ENCODE results near the gene ZBTB7C. TPM values are rescaled to one million over a fixed set of nuclear protein-coding genes. Genes with fewer than 3 reads are reported as not detected.

ZBTB7C gene
- total and polyA plus RNA-seq, 2 of the 8 experiments (the other 6 are each of a cell fraction or from before 2014, with no cell fraction given), result 0.15 to 0.45 TPM

DNA sequence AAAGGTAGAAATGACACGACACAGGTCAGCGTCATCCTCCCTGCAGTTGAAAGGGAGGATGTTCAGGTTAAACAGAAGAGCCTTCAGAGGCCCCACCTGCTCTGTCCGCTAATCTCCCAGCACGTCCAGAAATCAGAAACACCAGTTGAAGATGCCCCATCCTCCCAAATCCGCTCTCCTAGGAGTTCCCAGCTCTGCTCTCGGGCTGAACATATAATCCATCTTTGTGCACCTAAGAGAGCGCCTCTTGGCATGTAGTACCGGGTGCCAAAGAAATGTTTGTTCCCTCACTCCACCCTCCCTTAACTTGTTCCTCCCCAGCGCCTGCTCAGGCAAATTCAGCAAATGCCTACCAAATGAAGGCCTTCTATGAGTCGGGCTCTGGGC is 333.5 kb downstream of the ZBTB7C start:
- Histone ChIP-seq H3K27ac (ENCODE audit: low read depth, low read length) (no peak overlapping the region), H4K8ac (ENCODE audit: extremely low read depth, insufficient read depth, low read length) (no peak overlapping the region), H3K36me3 (ENCODE audit: control insufficient read depth in 2 of 4, insufficient read depth in 4 of 4, low read length in 3 of 4) (no peaks in the 10 kb centered on the region), H3K56ac (replicated peaks; ENCODE audit: insufficient read length, low read depth, low read length) (no peak overlapping the region), H3K18ac (ENCODE audit: extremely low read depth, low read length) (no peak overlapping the region), H3K4me1 (replicated peaks in 1 of 4; ENCODE audit: control insufficient read depth in 3 of 4, insufficient read depth in 4 of 4, low read length in 3 of 4) (peaks cover 0 to 16% (median 9%) of the 10 kb centered on the region in 4 experiments; a peak in 6 of 7 replicates), H2AFZ (ENCODE audit: low read length) (0 out of 2 replicates have a peak overlapping the region, but pooled peaks have one; percentile 40), H2BK5ac (ENCODE audit: low read depth, low read length) (no peak overlapping the region), H3K23ac (ENCODE audit: insufficient read length) (no peak overlapping the region), H3K9ac (replicated peaks in 1 of 4; ENCODE audit: extremely low read depth in 1 of 4, low read depth in 3 of 4, low read length in 3 of 4) (no peak overlapping the region), H2AK5ac (ENCODE audit: low read depth, low read length) (no peak overlapping the region), H3K4ac (replicated peaks; ENCODE audit: insufficient read length, low read depth, low read length) (no peak overlapping the region), H3K23me2 (ENCODE audit: low read depth, low read length) (no peaks in the 10 kb centered on the region), H3K4me2 (ENCODE audit: insufficient read depth in 1 of 2, low read depth in 2 of 2, low read length in 2 of 2) (no peak overlapping the region), H3K9me3 (ENCODE audit: insufficient read depth in 2 of 2, low read depth in 1 of 2, low read length in 1 of 2) (no peaks in the 10 kb centered on the region), H4K91ac (replicated peaks; ENCODE audit: insufficient read length, low read length) (no peak overlapping the region), H3K27me3 (replicated peaks in 1 of 4; ENCODE audit: control insufficient read depth in 3 of 4, extremely low read depth in 1 of 4, insufficient read depth in 3 of 4, low read length in 3 of 4) (no peaks in the 10 kb centered on the region; a peak in 1 of 7 replicates), H4K5ac (ENCODE audit: insufficient read length, low read depth, low read length) (no peak overlapping the region), H4K20me1 (replicated peaks in 1 of 2; ENCODE audit: control insufficient read depth in 1 of 2, insufficient read depth in 2 of 2, low read length in 2 of 2) (no peaks in the 10 kb centered on the region), H3K79me1 (ENCODE audit: low read depth, low read length) (no peaks in the 10 kb centered on the region), H3K79me2 (ENCODE audit: control insufficient read depth in 1 of 2, insufficient read depth in 2 of 2, low read length in 2 of 2) (no peaks in the 10 kb centered on the region), H2BK20ac (ENCODE audit: low read length) (no peak overlapping the region), H2BK15ac (ENCODE audit: low read length) (no peak overlapping the region), H3K4me3 (ENCODE audit: extremely low read depth in 1 of 4, insufficient read depth in 2 of 4, low read depth in 3 of 4, low read length in 4 of 4) (no peak overlapping the region), H2BK12ac (ENCODE audit: low read depth, low read length) (no peak overlapping the region), H3K14ac (ENCODE audit: insufficient read length) (no peak overlapping the region), H2BK120ac (replicated peaks; ENCODE audit: low read depth, low read length) (no peak overlapping the region)
- no peak for FAIRE-seq
- ChIA-PET CTCF (ENCODE audit: partially characterized antibody) (interaction anchor here (1.0 to 1.4 kb wide), 2 partner anchors 19 to 45 kb away, joined by 3 read pairs; no protein-coding TSS in a partner anchor), POLR2A (ENCODE audit: partially characterized antibody) (no interaction called here)
- no peak for DNase-seq (ENCODE audit: low read depth in 1 of 2, low spot score in 2 of 2)
- TF ChIP-seq, protein P1, sequence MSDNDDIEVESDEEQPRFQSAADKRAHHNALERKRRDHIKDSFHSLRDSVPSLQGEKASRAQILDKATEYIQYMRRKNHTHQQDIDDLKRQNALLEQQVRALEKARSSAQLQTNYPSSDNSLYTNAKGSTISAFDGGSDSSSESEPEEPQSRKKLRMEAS (IDR thresholded peaks at IDR 0.05), result no peak
- 82% methylated on average over 10 of the region's 10 CpGs; no CpG with 5 or more reads in 1 of the 2 experiments for WGBS, 2 experiments (ENCODE audit: extremely low coverage in 1 of 2, insufficient coverage in 1 of 2, insufficient read length in 1 of 2, insufficient replicate concordance in 2 of 2, low coverage in 1 of 2, low lambda C conversion rate in 2 of 2, missing lambda C conversion rate in 1 of 2)
